ENCODE results near the gene IGFN1.

DNA sequence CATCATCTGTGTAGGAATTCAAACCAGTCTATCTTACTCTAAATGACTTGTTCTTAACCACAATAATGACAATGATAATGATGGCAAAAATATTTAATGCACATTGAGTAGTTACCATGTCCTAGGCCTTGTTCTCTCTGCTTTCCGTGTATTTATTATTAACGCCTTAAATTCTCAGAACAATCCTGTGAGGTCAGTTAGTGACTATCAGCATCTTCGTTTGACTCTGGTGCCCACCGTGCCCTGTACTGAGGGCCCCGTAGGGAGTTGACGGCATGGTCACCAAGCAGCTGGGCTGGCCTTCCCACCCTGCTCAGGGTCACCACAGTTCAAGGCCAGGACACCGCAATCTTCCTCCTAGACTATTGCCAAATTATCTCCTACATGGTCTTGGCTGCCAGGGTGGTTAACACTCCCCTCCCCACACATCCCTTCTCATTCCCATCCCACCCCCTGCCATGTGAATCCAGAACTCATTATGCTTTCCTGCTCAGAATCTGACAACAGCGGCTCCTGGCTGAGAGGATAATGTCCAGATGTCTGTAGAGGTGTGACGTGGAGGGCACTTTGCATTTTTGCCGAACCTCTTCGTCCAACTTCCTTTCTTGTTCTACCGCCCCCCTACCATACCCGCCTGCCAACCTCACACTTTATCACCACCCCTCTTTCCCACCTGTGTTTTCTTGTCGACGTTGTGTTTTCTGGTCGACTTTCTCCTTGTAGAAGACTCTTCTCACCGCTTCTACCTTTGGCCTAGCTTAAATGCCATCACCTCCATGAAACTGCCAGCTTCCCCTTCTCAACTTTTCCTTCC is 33.4 kb downstream of the IGFN1 start:
- TF ChIP-seq POLR2A (IDR thresholded peaks at IDR 0.05) (no peak), POLR2AphosphoS5 (IDR thresholded peaks at IDR 0.05) (no peak), CTCF (IDR thresholded peaks at IDR 0.05) (no peak)

Measured in transverse colon (tissue), 4 donors.